H1 (cell line): Measurements from ENCODE around the gene KCNJ5. TPM values are rescaled to one million over a fixed set of nuclear protein-coding genes. Genes with fewer than 3 reads are reported as not detected.

Source experiments
- CTCF ChIA-PET: fragments of 300-600 bp; sonication (Branson Sonifier 250); formaldehyde crosslinking; loops from one replicate; lab custom pipeline; 2021; ENCODE audit not compliant: partially characterized antibody; lab: Charles Lee
- POLR2A ChIA-PET: fragments of 300-600 bp; sonication (Branson Sonifier 250); formaldehyde crosslinking; loops from one replicate; lab custom pipeline; 2021; ENCODE audit warnings: inconsistent platforms; ENCODE audit not compliant: partially characterized antibody; lab: Charles Lee
- DNase-seq, 2 experiments: peaks; one replicate each; pipeline versions ENCODE4 v3.0.0 to v3.0.0-alpha.2; 2010 to 2022; ENCODE audit warnings: low spot score in 2 of 2, low read depth in 1 of 2, mixed read lengths in 1 of 2
- FAIRE-seq: peaks from 2 replicates; lab custom pipeline; 2011; peaks lifted over from hg19 to GRCh38; lab: Jason Lieb, UNC
- H2AFZ ChIP-seq: 2 replicates; pipeline ENCODE4 v1.8.1; 2012; ENCODE audit warnings: low read length, inconsistent platforms
- H2AK5ac ChIP-seq: 2 replicates; pipeline ENCODE4 v1.6.1; 2013; ENCODE audit warnings: low read depth, low read length
- H2BK120ac ChIP-seq: replicated peaks from 2 replicates; pipeline ENCODE3; 2013; ENCODE audit warnings: low read depth, low read length, inconsistent platforms
- H2BK12ac ChIP-seq: 2 replicates; pipeline ENCODE4 v1.6.1; 2013; ENCODE audit warnings: low read depth, low read length
- H2BK15ac ChIP-seq: 2 replicates; pipeline ENCODE4 v1.6.1; 2013; ENCODE audit warnings: low read length
- H2BK20ac ChIP-seq: 2 replicates; pipeline ENCODE4 v1.6.1; 2013; ENCODE audit warnings: low read length
- H2BK5ac ChIP-seq: 2 replicates; pipeline ENCODE4 v1.6.1; 2013; ENCODE audit warnings: low read depth, low read length
- H3K14ac ChIP-seq: 2 replicates; pipeline ENCODE4 v1.6.1; 2013; ENCODE audit warnings: inconsistent platforms; ENCODE audit not compliant: insufficient read length
- H3K18ac ChIP-seq: 2 replicates; pipeline ENCODE4 v1.6.1; 2013; ENCODE audit warnings: low read length; ENCODE audit errors: extremely low read depth
- H3K23ac ChIP-seq: 2 replicates; pipeline ENCODE4 v1.6.1; 2013; ENCODE audit warnings: inconsistent platforms; ENCODE audit not compliant: insufficient read length
- H3K23me2 ChIP-seq: 2 replicates; pipeline ENCODE4 v1.6.1; 2013; ENCODE audit warnings: low read depth, low read length
- H3K27ac ChIP-seq: 2 replicates; pipeline ENCODE4 v1.6.1; 2011; ENCODE audit warnings: low read depth, low read length, inconsistent platforms
- H3K27me3 ChIP-seq, 4 experiments: replicated peaks in 1 of 4; 1 replicate in 1 of 4; 2 replicates in 3 of 4; pipeline versions ENCODE4 v1.6.1 to v1.8.1; 2011 to 2013; ENCODE audit warnings: low read length in 3 of 4, mild to moderate bottlenecking in 3 of 4, inconsistent platforms in 2 of 4, mixed read lengths in 2 of 4, moderate library complexity in 1 of 4; ENCODE audit not compliant: control insufficient read depth in 3 of 4, insufficient read depth in 3 of 4; ENCODE audit errors: extremely low read depth in 1 of 4
- H3K36me3 ChIP-seq, 4 experiments: 2 replicates each; pipeline versions ENCODE4 v1.6.1 to v1.8.1; 2011 to 2013; ENCODE audit warnings: mild to moderate bottlenecking in 4 of 4, low read length in 3 of 4, moderate library complexity in 2 of 4, control low read depth in 1 of 4, inconsistent platforms in 1 of 4; ENCODE audit not compliant: insufficient read depth in 4 of 4, control insufficient read depth in 2 of 4
- H3K4ac ChIP-seq: replicated peaks from 2 replicates; pipeline ENCODE3; 2013; ENCODE audit warnings: low read length, low read depth, mixed read lengths, inconsistent platforms; ENCODE audit not compliant: insufficient read length
- H3K4me1 ChIP-seq, 4 experiments: replicated peaks in 1 of 4; 1 replicate in 1 of 4; 2 replicates in 3 of 4; pipeline versions ENCODE4 v1.6.1 to v1.8.1; 2011 to 2013; ENCODE audit warnings: low read length in 3 of 4, inconsistent platforms in 2 of 4, mixed read lengths in 1 of 4; ENCODE audit not compliant: insufficient read depth in 4 of 4, control insufficient read depth in 3 of 4
- H3K4me2 ChIP-seq, 2 experiments: 2 replicates each; pipeline versions ENCODE4 v1.6.1 to v1.8.1; 2011 to 2013; ENCODE audit warnings: low read depth in 2 of 2, low read length in 2 of 2, control low read depth in 1 of 2, inconsistent platforms in 1 of 2, mild to moderate bottlenecking in 1 of 2; ENCODE audit not compliant: insufficient read depth in 1 of 2
- H3K4me3 ChIP-seq, 4 experiments: fragments of 200-600, 300-600 bp in 1 of 4; sonication (generic), shearing (Covaris generic), sonication (Bioruptor Twin) in 1 of 4; 2 replicates each; pipeline versions ENCODE4 v1.5.1 to v1.8.1; 2011 to 2016; ENCODE audit warnings: low read length in 4 of 4, low read depth in 3 of 4, control low read depth in 2 of 4, inconsistent platforms in 2 of 4, mild to moderate bottlenecking in 2 of 4, mixed read lengths in 1 of 4, moderate library complexity in 1 of 4; ENCODE audit not compliant: insufficient read depth in 2 of 4; ENCODE audit errors: extremely low read depth in 1 of 4
- H3K56ac ChIP-seq: replicated peaks from 2 replicates; pipeline ENCODE3; 2013; ENCODE audit warnings: low read depth, mild to moderate bottlenecking, mixed read lengths, low read length, inconsistent platforms; ENCODE audit not compliant: insufficient read length
- H3K79me1 ChIP-seq: 2 replicates; pipeline ENCODE4 v1.6.1; 2013; ENCODE audit warnings: low read depth, low read length, control low read depth
- H3K79me2 ChIP-seq, 2 experiments: 2 replicates each; pipeline versions ENCODE4 v1.6.1 to v1.8.1; 2012 to 2013; ENCODE audit warnings: low read length in 2 of 2, mild to moderate bottlenecking in 2 of 2, inconsistent platforms in 1 of 2; ENCODE audit not compliant: insufficient read depth in 2 of 2, control insufficient read depth in 1 of 2
- H3K9ac ChIP-seq, 4 experiments: replicated peaks in 1 of 4; 1 replicate in 1 of 4; 2 replicates in 3 of 4; pipeline versions ENCODE4 v1.6.1 to v1.8.1; 2011 to 2013; ENCODE audit warnings: low read depth in 3 of 4, low read length in 3 of 4, control low read depth in 2 of 4, mild to moderate bottlenecking in 2 of 4, moderate library complexity in 2 of 4, inconsistent platforms in 1 of 4; ENCODE audit errors: extremely low read depth in 1 of 4
- H3K9me3 ChIP-seq, 2 experiments: 2 replicates each; pipeline versions ENCODE4 v1.6.1 to v1.8.1; 2012 to 2013; ENCODE audit warnings: mild to moderate bottlenecking in 2 of 2, moderate library complexity in 2 of 2, control low read depth in 1 of 2, inconsistent platforms in 1 of 2, low read depth in 1 of 2, low read length in 1 of 2, mixed read lengths in 1 of 2; ENCODE audit not compliant: insufficient read depth in 2 of 2
- H4K20me1 ChIP-seq, 2 experiments: replicated peaks in 1 of 2; 2 replicates each; pipeline versions ENCODE3 to v1.8.1; 2011 to 2013; ENCODE audit warnings: inconsistent platforms in 2 of 2, low read length in 2 of 2, mild to moderate bottlenecking in 1 of 2; ENCODE audit not compliant: insufficient read depth in 2 of 2, control insufficient read depth in 1 of 2
- H4K5ac ChIP-seq: 2 replicates; pipeline ENCODE4 v1.6.1; 2013; ENCODE audit warnings: low read length, low read depth, mixed read lengths, inconsistent platforms; ENCODE audit not compliant: insufficient read length
- H4K8ac ChIP-seq: 2 replicates; pipeline ENCODE4 v1.8.0; 2013; ENCODE audit warnings: mild to moderate bottlenecking, moderate library complexity, low read length, inconsistent platforms; ENCODE audit not compliant: insufficient read depth; ENCODE audit errors: extremely low read depth
- H4K91ac ChIP-seq: replicated peaks from 2 replicates; pipeline ENCODE3; 2013; ENCODE audit warnings: low read length, mixed read lengths, inconsistent platforms; ENCODE audit not compliant: insufficient read length
- CEBPB ChIP-seq: IDR thresholded peaks from 2 replicates; pipeline ENCODE4 v1.6.1; 2012; ENCODE audit warnings: low read depth, low read length
- KDM1A ChIP-seq: fragments of 200-600, 300-600 bp; sonication (generic); IDR thresholded peaks from 2 replicates; pipeline ENCODE4 v1.7.1; 2016; ENCODE audit warnings: mild to moderate bottlenecking, low read length, borderline replicate concordance
- RBBP5 ChIP-seq: IDR thresholded peaks from 2 replicates; pipeline ENCODE4 v1.7.1; 2012; ENCODE audit warnings: low read depth, mild to moderate bottlenecking, inconsistent platforms, low read length, moderate library complexity, borderline replicate concordance
- WGBS, 2 experiments: shearing (Covaris generic) in 1 of 2; methylation state at CpG; one replicate each; pipeline versions ENCODE4 v1.1.6 to v1.1.7; 2013 to 2015; ENCODE audit warnings: low lambda C conversion rate in 2 of 2, mixed read lengths in 2 of 2, inconsistent platforms in 1 of 2, low coverage in 1 of 2, missing lambda C conversion rate in 1 of 2; ENCODE audit not compliant: insufficient replicate concordance in 2 of 2, insufficient coverage in 1 of 2, insufficient read length in 1 of 2; ENCODE audit errors: extremely low coverage in 1 of 2, missing lambda C conversion rate in 1 of 2; 5-methylcytosine and 5-hydroxymethylcytosine counted together
- polyA plus RNA-seq, 7 experiments: library from polyadenylated mRNA; depleted of rRNA in 3 of 7; stranded (reverse) in 5 of 7; unstranded in 2 of 7; fragments of >200 nt in 5 of 7; fragments of 200-250 nt in 2 of 7; gene quantifications; 1 replicate in 5 of 7; 2 replicates in 1 of 7; 4 replicates in 1 of 7; pipeline versions ENCODE4 v1.2.1 to v1.2.3, GENCODE V29; 2011 to 2013; ENCODE audit warnings: missing spikeins in 2 of 7, mixed read lengths in 2 of 7
- total RNA-seq: library from RNA; stranded (reverse); fragmentation: NEBNext Ultra II Directional; extraction: Animal tissue kit (Norgen Biotek cat#: 25700); gene quantifications from 2 replicates; pipeline ENCODE4 v1.2.1, GENCODE V29; 2021

The KCNJ5 gene
- total and polyA plus RNA-seq, 2 of the 8 experiments (the other 6 are each of a cell fraction or from before 2014, with no cell fraction given), result 0.05 TPM; not detected in 1

DNA sequence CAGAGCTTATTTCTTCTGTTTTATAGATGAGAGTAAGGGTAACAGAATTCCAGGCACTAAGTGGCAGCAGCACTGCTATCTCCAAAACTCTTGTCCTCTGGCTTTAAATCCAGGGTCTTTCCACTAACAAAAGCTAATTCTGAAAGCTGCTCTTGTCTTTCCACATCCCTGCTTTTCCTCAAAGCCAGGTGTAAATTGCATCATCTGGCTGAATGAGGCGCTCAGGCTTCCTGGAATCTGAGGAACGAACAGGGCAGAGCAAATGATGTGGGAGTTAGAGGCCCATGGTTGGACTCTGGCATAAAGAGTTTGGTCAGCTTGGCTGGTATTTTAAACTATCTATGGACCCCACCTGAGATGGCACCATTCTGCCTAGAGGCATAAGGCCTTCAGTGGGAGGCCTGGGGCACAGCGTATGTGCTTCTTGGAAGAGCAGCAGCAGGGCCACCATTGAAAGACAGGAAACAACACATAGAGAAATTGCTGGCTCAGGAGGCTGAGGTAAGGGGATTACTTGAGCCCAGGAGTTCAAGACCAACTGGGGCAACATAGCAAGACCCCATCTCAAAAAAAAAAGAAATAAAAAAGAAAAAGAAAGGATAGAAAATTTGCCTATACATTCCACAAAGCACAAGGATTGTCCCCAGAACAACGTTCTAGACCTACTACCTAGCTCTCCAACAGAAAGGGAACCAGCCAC is 1.9 kb downstream of the KCNJ5 start:
- peaks cover 7% of the 10 kb centered on the region for H3K23me2 ChIP-seq
- POLR2A ChIA-PET, result interaction anchor here (1.0 to 2.6 kb wide), 2 partner anchors 9 to 12 kb away, joined by 3 to 15 read pairs; no protein-coding TSS in a partner anchor
- no peak for TF ChIP-seq RBBP5
- TF ChIP-seq CEBPB, result peak; percentile 83
- peak; percentile 63; the same call in 1 of the 2 replicates for TF ChIP-seq KDM1A
- DNase-seq, result no peak
- WGBS, 2 experiments, result 59% methylated on average over 4 of the region's 4 CpGs; no CpG with 5 or more reads in 1 of the 2 experiments
- no peak overlapping the region for H3K27ac ChIP-seq
- H2BK15ac ChIP-seq, result no peak overlapping the region
- H3K23ac ChIP-seq, result no peak overlapping the region
- H2AFZ ChIP-seq, result no peak overlapping the region
- H4K8ac ChIP-seq, result no peak overlapping the region
- no peaks in the 10 kb centered on the region for H3K36me3 ChIP-seq
- no peak overlapping the region for H3K9ac ChIP-seq
- CTCF ChIA-PET, result interaction anchor here (1.2 to 13.1 kb wide), 9 partner anchors 9 to 439 kb away, joined by 3 to 473 read pairs (median 12); partner anchors contain the start of gene TP53AIP1
- no peak overlapping the region for H3K4ac ChIP-seq
- no peaks in the 10 kb centered on the region for H3K79me1 ChIP-seq
- peaks cover 34 to 71% (median 64%) of the 10 kb centered on the region in 4 experiments for H3K27me3 ChIP-seq
- FAIRE-seq, result no peak
- H2AK5ac ChIP-seq, result 0 out of 2 replicates have a peak overlapping the region, but pooled peaks have one; percentile 13
- H4K5ac ChIP-seq, result no peak overlapping the region
- H4K91ac ChIP-seq, result no peak overlapping the region
- no peak overlapping the region for H2BK12ac ChIP-seq
- no peak overlapping the region for H2BK5ac ChIP-seq
- H2BK20ac ChIP-seq, result no peak overlapping the region
- H3K79me2 ChIP-seq, result no peaks in the 10 kb centered on the region
- H3K4me1 ChIP-seq, result peaks cover 4 to 15% (median 10%) of the 10 kb centered on the region in 4 experiments; a peak in 6 of 7 replicates
- peaks cover 0 to 3% of the 10 kb centered on the region in 2 experiments for H4K20me1 ChIP-seq
- no peaks in the 10 kb centered on the region for H3K9me3 ChIP-seq
- no peak overlapping the region for H2BK120ac ChIP-seq
- no peak overlapping the region for H3K14ac ChIP-seq
- no peak overlapping the region; a peak in 1 of 4 replicates for H3K4me2 ChIP-seq
- no peak overlapping the region for H3K18ac ChIP-seq
- no peak overlapping the region for H3K56ac ChIP-seq
- no peak overlapping the region for H3K4me3 ChIP-seq
